GM13977 (cell line): ENCODE measurements around the gene CD3D.

Experiments
- DNase-seq: peaks from one replicate; pipeline ENCODE4 v3.0.0; 2012; ENCODE audit warnings: low spot score
- CTCF ChIP-seq: IDR thresholded peaks from 2 replicates; pipeline ENCODE4 v1.5.1; 2012; ENCODE audit warnings: mild to moderate bottlenecking, control low read depth; ENCODE audit not compliant: insufficient read depth; ENCODE audit errors: extremely low read depth, missing control alignments
- in situ Hi-C: fragments of 300-500 bp; cut with MboI; formaldehyde crosslinking; loops from one replicate; pipeline ENCODE4 v1.12.0; 2022; ENCODE audit warnings: low sequenced_read_pairs, low pct_unique_long_range_greater_than_20kb, mixed read lengths, inconsistent platforms; ENCODE audit not compliant: unreplicated experiment

Gene CD3D

GRCh38 chr11:118295815-118296454 is 46.6 kb downstream of the CD3D start:
- in situ Hi-C loops: no loop called here
- peak; percentile 70 for TF ChIP-seq CTCF
- peak; percentile 25 for DNase-seq

GRCh38 chr11:118295199-118295598 is 47.3 kb downstream of the CD3D start:
- DNase-seq: no peak
- no peak for TF ChIP-seq CTCF
- in situ Hi-C loops: no loop called here

- in situ Hi-C loops: loop anchor here (5.0 kb wide), 1 partner anchor 97 kb away; no protein-coding TSS in a partner anchor
- no peak for TF ChIP-seq CTCF
- DNase-seq: no peak
These were observed 48.5 kb downstream of the CD3D start for GRCh38 chr11:118294053-118294452.

- DNase-seq: no peak
- no peak for TF ChIP-seq CTCF
- in situ Hi-C loops: loop anchor here (5.0 kb wide), 1 partner anchor 94 kb away; no protein-coding TSS in a partner anchor
These were observed 50.9 kb downstream of the CD3D start for GRCh38 chr11:118291477-118292135.

GRCh38 chr11:118290923-118291322 is 51.6 kb downstream of the CD3D start:
- peak; percentile 59 for TF ChIP-seq CTCF
- peak; percentile 43 for DNase-seq
- in situ Hi-C loops: loop anchor here (5.0 kb wide), 1 partner anchor 94 kb away; no protein-coding TSS in a partner anchor

- no peak for DNase-seq
- in situ Hi-C loops: no loop called here
- no peak for TF ChIP-seq CTCF
These were observed 53.1 kb downstream of the CD3D start for GRCh38 chr11:118289401-118289800.
